ENCODE measurements around the gene RAB10.
"Not testable (repeated sequence)": the region's sequence is repeated elsewhere in the genome, so short reads cannot be mapped to it uniquely, and the experiment has no call there.

Gene RAB10

DNA sequence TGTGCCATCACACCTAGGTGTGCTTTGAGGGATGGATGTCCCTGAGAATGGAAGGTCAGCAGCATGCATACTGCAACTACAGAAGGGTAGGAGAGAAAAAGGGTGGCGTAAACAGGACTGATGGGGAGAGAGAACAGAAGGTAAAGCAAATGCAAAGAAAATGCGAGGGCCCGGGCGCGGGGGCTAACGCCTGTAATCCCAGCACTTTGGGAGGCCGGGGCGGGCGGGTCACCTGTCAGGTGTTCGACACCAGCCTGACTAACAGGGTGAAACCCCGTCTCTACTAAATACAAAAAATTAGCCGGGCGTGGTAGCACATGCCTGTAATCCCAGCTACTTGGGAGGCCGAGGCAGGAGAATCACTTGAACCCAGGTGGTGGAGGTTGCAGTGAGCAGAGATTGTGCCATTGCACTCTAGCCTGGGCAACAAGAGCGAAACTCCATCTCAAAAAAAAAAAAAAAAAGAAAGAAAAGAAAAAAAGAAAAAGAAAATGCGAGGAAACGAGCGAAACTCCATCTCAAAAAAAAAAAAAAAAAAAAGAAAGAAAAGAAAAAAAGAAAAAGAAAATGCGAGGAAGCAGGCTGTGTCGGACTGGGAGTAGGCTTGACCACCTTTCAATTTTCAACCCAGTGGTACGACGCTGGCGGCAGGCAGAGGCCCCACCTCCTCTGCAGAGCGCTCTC, 1.2 kb upstream of the RAB10 start:
- peak overlapping the region; percentile 96 for H3K4me3 Mint-ChIP-seq
- DNase-seq, result peak; percentile 32
- peaks cover 35% of the 10 kb centered on the region for H3K36me3 Mint-ChIP-seq (ENCODE audit: low read depth)
- H3K4me1 Mint-ChIP-seq (ENCODE audit: low read depth), result peaks cover 28% of the 10 kb centered on the region
- H3K9me3 Mint-ChIP-seq, H3K27me3 Mint-ChIP-seq: not testable (repeated sequence)
- H3K27ac Mint-ChIP-seq, result peak overlapping the region; percentile 96

DNA sequence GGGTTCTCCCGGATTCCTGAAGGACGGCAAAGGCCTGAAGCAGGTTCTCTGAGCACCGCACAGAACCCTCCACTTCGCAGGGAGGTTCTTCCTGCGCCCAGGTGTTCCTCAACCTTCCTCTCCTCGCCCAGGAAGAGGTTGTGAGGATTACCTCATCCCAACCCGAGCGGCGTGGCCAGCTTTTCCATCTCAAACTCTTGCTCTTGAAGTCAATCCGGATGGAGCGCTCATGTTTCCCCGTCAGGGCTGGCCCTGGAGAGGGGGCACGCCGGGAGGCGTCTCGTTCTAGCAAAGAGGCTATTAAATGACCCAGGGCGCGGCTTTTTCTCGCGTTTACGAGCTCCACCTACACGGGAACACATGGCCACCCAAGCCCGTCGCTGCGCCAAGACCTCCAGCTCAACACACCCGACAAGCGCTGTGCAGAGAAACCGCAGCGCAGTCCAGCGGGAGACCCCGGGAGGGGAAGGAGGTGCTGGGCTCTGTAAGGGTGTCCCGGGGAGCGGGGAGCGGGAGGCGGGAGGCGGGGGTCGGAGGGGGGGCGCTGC, 540 bp upstream of the RAB10 start:
- no peak for DNase-seq
- peak overlapping the region; percentile 96 for H3K27ac Mint-ChIP-seq
- peaks cover 41% of the 10 kb centered on the region for H3K36me3 Mint-ChIP-seq (ENCODE audit: low read depth)
- no peaks in the 10 kb centered on the region for H3K27me3 Mint-ChIP-seq
- peak overlapping the region; percentile 96 for H3K4me3 Mint-ChIP-seq
- no peaks in the 10 kb centered on the region for H3K9me3 Mint-ChIP-seq
- peaks cover 32% of the 10 kb centered on the region for H3K4me1 Mint-ChIP-seq (ENCODE audit: low read depth)

DNA sequence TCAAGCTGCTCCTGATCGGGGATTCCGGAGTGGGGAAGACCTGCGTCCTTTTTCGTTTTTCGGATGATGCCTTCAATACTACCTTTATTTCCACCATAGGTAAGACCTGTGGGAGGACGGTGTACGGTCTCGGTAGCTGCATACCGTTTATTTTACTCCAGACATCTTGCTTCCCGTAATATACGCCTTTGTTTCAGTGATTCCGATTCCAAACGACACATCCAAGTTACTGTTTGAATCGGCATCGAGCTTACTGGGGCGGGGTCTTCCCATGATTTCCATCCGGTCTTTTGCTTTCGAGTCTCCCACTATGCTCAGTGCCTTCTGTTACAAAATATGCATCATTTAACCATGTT, 731 bp downstream of the RAB10 start:
- no peak for DNase-seq
- H3K36me3 Mint-ChIP-seq (ENCODE audit: low read depth), result peaks cover 47% of the 10 kb centered on the region
- H3K27me3 Mint-ChIP-seq, result no peaks in the 10 kb centered on the region
- H3K9me3 Mint-ChIP-seq, result no peaks in the 10 kb centered on the region
- peak overlapping the region; percentile 98 for H3K27ac Mint-ChIP-seq
- peak overlapping the region; percentile 96 for H3K4me3 Mint-ChIP-seq
- peaks cover 34% of the 10 kb centered on the region for H3K4me1 Mint-ChIP-seq (ENCODE audit: low read depth)

DNA sequence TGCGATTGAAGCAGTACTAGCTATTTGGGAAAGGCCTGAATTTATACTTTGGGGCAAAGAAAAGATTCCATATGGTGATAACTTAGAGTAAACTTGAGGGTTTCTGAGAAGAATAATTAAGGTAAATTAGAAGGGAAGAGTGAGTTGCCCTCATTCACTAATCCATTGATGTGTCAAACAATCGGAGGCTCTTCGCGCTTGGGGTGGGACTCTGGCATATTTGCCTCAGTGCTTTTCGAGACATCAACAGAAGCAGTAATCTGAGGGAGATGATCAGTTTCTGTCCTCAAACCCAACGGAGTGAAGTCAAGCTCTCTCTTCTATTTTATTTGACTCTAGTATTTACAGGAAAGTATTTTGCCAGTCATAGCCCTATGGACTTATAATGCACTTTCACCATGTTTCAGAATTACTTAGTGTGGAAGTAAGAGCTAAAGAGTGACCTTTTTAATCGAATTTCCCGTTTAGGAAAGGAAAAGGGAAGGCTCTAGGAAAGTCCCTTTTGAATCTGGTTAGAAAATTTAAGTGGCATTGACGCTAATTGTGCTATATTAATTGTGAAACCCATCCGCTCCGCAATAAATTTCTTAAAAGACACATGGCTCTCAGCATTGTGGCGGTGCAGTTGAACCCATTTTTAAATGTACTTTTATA, 1.3 kb downstream of the RAB10 start:
- peaks cover 36% of the 10 kb centered on the region for H3K4me1 Mint-ChIP-seq (ENCODE audit: low read depth)
- peak overlapping the region; percentile 96 for H3K4me3 Mint-ChIP-seq
- H3K27ac Mint-ChIP-seq, result peak overlapping the region; percentile 98
- DNase-seq, result no peak
- H3K9me3 Mint-ChIP-seq, result no peaks in the 10 kb centered on the region
- peaks cover 53% of the 10 kb centered on the region for H3K36me3 Mint-ChIP-seq (ENCODE audit: low read depth)
- H3K27me3 Mint-ChIP-seq, result no peaks in the 10 kb centered on the region

DNA sequence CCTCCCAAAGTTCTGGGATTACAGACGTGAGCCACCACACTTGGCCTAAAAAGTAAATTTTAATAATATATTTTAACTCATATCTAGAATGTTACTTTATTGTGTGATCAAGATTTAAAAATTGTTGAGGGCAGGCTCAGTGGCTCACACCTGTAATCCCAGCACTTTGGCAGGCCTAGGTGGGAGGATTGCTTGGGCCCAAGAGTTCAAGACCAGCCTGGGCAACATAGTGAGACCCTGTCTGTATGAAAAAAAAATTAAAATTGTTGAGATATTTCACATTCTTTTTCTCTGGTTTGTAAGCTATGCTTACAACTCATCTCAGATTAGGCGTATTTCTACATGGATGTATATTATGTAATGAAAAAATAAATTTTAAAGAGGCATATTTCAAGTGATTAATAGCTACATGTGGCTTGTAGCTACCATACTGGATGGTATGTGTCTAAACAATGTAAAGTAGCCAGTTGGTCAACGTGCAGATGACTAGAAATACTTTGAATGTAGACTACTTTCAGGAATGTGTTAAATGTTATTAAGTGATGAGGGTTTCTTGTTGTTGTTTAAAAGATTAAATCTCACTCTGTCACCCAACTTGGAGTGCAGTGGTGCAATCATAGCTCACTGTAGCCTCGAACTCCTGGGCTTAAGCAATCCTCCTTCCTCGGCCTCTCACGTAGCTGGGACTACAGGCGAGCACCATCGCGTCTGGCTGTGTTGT, 5.9 kb downstream of the RAB10 start:
- H3K4me1 Mint-ChIP-seq (ENCODE audit: low read depth), result peaks cover 65% of the 10 kb centered on the region
- peaks cover 67% of the 10 kb centered on the region for H3K36me3 Mint-ChIP-seq (ENCODE audit: low read depth)
- no peaks in the 10 kb centered on the region for H3K27me3 Mint-ChIP-seq
- no peak overlapping the region for H3K4me3 Mint-ChIP-seq
- H3K9me3 Mint-ChIP-seq, result no peaks in the 10 kb centered on the region
- H3K27ac Mint-ChIP-seq, result no peak overlapping the region
- no peak for DNase-seq

DNA sequence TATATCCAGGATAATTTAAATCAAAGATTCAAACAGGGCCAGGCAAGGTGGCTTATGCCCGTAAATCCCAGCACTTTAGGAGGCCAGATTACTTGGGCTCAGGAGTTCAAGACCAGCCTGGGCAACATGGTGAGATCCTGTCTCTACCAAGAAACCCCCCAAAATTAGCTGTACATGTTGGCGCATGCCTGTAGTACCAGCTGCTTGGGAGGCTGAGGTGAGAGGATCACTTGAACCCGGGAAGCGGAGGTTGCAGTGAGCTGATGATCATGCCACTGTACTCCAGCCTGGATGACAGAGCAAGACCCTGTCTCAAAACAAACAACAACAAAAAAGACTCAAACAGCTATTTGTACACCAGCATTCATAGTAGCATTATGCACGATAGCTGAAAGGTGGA, 9.2 kb downstream of the RAB10 start:
- no peak for DNase-seq
- H3K9me3 Mint-ChIP-seq, result no peaks in the 10 kb centered on the region
- H3K27ac Mint-ChIP-seq, result no peak overlapping the region
- no peak overlapping the region for H3K4me3 Mint-ChIP-seq
- peaks cover 57% of the 10 kb centered on the region for H3K36me3 Mint-ChIP-seq (ENCODE audit: low read depth)
- no peaks in the 10 kb centered on the region for H3K27me3 Mint-ChIP-seq
- peaks cover 59% of the 10 kb centered on the region for H3K4me1 Mint-ChIP-seq (ENCODE audit: low read depth)

DNA sequence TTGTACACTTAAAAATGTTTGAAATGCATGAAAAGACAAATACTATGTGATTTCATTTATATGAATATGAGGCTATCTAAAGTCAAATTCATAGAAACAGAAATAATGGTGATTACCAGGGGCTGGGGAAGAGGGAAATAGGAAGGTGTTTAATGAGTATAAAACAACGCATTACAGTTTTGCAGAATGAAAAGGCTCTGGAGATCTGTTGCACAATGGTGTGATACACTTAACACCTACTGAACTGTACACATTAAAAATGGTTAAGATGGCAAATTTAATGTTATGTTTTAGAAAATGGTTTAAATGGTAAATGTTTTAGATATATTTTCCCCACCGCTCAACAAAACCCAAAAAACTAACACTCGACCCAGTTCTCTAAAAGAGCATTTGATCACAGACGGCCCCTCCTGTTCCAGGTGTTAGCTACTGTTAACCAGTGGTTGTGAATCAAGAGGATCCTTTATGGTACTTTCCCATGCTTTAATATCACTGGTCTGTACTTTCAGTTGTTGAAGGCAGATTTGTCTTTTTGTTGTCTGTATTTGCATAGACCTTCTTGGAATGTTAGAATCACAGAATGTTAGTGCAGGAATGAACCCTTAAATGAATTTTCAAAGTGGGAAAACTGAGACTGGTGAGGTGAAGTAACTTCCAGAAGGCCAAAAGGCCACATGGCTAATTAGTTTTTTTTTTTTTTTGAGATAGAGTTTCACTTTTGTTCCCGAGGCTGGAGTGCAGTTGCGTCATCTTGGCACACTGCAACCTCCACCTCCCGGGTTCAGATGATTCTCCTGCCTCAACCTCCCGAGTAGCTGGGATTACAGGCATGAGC, 10.2 kb downstream of the RAB10 start:
- Mint-ChIP-seq H3K4me3 (peak overlapping the region; percentile 26), H3K9me3 (no peaks in the 10 kb centered on the region), H3K36me3 (ENCODE audit: low read depth) (peaks cover 56% of the 10 kb centered on the region), H3K27ac (peak overlapping the region; percentile 70), H3K27me3 (no peaks in the 10 kb centered on the region), H3K4me1 (ENCODE audit: low read depth) (peaks cover 65% of the 10 kb centered on the region)
- DNase-seq, result no peak

DNA sequence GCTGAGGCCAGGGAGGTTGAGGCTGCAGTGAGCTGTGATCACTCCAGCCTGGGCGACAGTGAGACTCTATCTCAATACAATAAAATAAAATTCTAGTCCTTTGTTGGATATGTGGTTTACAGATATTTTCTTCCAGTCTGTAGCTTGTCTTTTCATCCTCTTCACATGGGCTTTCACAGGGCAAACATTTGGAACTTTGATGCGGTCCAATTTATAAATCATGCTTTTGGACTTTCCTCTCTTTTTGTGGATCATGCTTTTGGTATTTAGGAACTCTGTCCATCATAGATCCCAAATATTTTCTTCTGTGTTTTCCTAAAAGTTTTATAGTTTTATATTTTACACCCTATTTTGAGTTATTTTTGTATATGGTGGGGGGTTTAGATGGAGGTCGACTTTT, 14.9 kb downstream of the RAB10 start:
- peaks cover 65% of the 10 kb centered on the region for H3K36me3 Mint-ChIP-seq (ENCODE audit: low read depth)
- no peaks in the 10 kb centered on the region for H3K9me3 Mint-ChIP-seq
- H3K27me3 Mint-ChIP-seq, result no peaks in the 10 kb centered on the region
- peaks cover 73% of the 10 kb centered on the region for H3K4me1 Mint-ChIP-seq (ENCODE audit: low read depth)
- H3K4me3 Mint-ChIP-seq, result no peak overlapping the region
- DNase-seq, result no peak
- H3K27ac Mint-ChIP-seq, result peak overlapping the region; percentile 22

DNA sequence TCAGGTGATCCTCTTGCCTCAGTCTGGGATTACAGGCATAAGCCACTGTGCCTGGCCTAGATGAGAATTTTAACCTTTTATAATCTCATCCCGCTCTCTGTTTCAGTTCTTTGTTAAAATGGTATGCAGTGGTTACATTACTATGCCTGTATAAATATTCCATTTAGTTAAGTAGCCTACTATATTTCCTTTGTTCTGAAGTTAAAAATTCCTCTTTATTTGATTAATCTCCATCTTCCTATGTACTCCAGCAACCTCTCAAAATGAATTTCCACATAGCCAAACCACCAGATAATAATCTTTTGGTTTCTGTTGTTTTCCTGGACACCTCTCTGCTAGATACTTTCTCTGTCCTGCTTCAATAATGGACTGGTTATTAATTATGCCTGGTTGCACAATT, 15.8 kb downstream of the RAB10 start:
- Mint-ChIP-seq H3K27me3 (no peaks in the 10 kb centered on the region), H3K9me3 (no peaks in the 10 kb centered on the region), H3K27ac (peak overlapping the region; percentile 30), H3K4me3 (no peak overlapping the region), H3K4me1 (ENCODE audit: low read depth) (peaks cover 70% of the 10 kb centered on the region), H3K36me3 (ENCODE audit: low read depth) (peaks cover 64% of the 10 kb centered on the region)
- DNase-seq, result no peak

DNA sequence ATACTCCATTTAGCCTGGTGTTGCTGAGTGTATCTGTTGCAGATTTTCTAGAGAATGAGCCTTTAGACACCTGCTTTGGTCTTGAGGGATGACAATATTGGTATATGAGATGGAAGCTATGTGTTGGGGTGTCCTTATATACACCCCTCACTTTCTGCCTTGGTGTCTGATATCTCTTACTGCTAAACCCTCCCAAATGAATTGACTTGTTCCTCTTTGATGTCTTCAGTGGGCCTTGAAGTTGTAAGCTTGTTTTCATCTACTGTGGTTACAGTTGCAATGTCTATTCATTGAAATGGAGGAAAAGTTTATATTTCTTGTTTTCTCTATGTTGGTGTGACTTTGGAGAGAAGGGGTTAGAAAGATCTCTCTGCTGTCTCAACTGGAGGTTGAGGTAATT, 18.9 kb downstream of the RAB10 start:
- no peaks in the 10 kb centered on the region for H3K9me3 Mint-ChIP-seq
- DNase-seq, result no peak
- H3K36me3 Mint-ChIP-seq (ENCODE audit: low read depth), result peaks cover 59% of the 10 kb centered on the region
- peak overlapping the region; percentile 49 for H3K27ac Mint-ChIP-seq
- peaks cover 80% of the 10 kb centered on the region for H3K4me1 Mint-ChIP-seq (ENCODE audit: low read depth)
- no peaks in the 10 kb centered on the region for H3K27me3 Mint-ChIP-seq
- H3K4me3 Mint-ChIP-seq, result no peak overlapping the region

DNA sequence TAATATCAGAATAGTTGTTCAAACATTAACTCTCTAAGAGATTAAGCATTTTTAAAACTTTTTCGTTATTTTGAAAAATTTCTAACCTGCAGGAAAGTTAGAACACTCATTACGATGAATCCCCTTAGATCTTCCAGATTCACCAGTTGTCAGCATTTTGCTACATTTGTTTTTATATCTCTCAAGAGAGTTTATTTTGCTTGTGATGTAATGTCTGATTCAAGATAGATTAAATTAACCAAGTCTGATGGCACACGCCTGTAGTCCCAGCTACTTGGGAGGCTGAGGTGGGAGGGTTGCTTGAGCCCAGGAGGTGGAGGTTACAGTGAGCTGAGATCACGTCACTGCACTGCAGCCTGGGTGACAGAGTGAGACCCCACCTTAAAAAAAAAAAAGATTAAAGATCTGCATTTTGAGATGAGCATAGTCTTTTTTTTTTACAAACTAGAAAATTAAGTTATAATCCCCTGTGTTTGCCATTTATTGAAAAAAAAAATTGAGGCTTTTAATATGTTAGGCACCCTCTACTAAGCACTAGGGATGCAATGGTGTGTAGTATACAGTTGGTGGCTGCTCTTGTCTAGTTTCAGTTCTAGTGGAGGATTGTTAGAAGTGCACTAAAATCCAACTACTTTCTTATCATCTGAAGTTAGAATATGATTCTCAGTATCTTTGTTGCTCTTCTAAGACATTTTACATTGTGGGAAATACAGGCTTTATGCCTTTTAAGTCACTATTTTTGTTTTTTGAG, 20.9 kb downstream of the RAB10 start:
- H3K4me3 Mint-ChIP-seq, result no peak overlapping the region
- H3K4me1 Mint-ChIP-seq (ENCODE audit: low read depth), result peaks cover 80% of the 10 kb centered on the region
- peaks cover 53% of the 10 kb centered on the region for H3K36me3 Mint-ChIP-seq (ENCODE audit: low read depth)
- H3K27ac Mint-ChIP-seq, result no peak overlapping the region
- H3K27me3 Mint-ChIP-seq, result no peaks in the 10 kb centered on the region
- no peaks in the 10 kb centered on the region for H3K9me3 Mint-ChIP-seq
- no peak for DNase-seq

DNA sequence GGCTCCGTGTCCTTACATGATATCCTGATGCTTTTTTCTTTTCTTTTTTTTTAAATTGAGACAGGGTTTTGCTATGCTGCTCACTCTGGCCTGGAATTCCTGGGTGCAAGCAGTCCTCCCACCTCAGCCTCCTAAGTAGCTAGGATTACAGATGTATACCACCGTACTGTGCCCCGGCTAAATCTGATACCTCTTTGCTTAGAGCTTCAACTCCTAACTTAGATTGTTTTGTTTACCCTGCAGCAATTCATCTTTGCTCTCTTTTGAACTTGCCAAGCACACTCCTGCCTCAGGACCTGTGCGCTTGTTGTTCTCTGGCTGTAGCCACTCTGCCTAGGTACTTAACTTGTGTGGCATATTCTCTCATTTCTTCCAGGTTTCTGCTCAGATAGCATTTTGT, 24.5 kb downstream of the RAB10 start:
- H3K4me1 Mint-ChIP-seq (ENCODE audit: low read depth), result peaks cover 61% of the 10 kb centered on the region
- H3K9me3 Mint-ChIP-seq, result no peaks in the 10 kb centered on the region
- peaks cover 47% of the 10 kb centered on the region for H3K36me3 Mint-ChIP-seq (ENCODE audit: low read depth)
- H3K27me3 Mint-ChIP-seq, result no peaks in the 10 kb centered on the region
- H3K4me3 Mint-ChIP-seq, result no peak overlapping the region
- H3K27ac Mint-ChIP-seq, result peak overlapping the region; percentile 24
- DNase-seq, result no peak

DNA sequence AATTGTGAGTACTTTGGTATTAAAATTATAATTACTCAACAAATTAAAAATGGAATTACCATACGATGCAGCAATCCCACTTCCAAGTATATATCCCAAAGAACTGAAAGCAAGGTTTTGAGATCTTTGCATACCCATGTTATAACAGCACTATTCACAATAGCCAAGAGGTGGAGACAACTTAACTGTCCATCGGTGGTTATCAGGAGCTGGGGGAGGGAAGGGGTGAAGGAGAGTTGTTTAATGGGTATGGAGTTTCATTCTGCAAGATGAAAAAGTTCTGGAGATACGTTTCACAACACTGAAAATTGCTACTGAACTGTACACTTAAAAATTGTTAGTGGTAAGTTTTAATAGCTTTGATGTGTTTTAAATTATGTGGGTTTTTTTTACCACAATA, 25.7 kb downstream of the RAB10 start:
- H3K27me3 Mint-ChIP-seq, result no peaks in the 10 kb centered on the region
- H3K9me3 Mint-ChIP-seq, result no peaks in the 10 kb centered on the region
- H3K4me1 Mint-ChIP-seq (ENCODE audit: low read depth), result peaks cover 58% of the 10 kb centered on the region
- no peak overlapping the region for H3K4me3 Mint-ChIP-seq
- H3K27ac Mint-ChIP-seq, result no peak overlapping the region
- peaks cover 54% of the 10 kb centered on the region for H3K36me3 Mint-ChIP-seq (ENCODE audit: low read depth)
- no peak for DNase-seq

DNA sequence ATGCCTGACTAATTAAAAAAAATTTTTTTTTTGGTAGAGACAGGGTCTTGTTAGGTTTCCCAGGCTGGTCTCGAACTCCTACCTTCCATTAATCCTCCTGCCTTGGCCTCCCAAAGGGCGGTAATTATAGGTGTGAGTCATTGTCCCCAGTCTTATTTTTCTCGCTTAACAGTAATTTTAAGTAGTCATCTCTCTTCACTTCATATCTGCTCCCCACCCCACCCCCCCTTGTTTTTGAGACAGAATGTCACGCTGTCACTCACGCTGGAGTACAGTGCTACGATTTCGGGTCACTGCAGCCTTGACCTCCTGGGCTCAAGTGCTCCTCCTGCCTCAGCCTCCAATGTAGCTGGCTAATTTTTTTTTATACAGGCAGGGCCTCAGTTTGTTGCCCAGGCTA, 27.7 kb downstream of the RAB10 start:
- Mint-ChIP-seq H3K4me1 (ENCODE audit: low read depth) (peaks cover 56% of the 10 kb centered on the region), H3K9me3 (no peaks in the 10 kb centered on the region), H3K4me3 (no peak overlapping the region), H3K27me3 (no peaks in the 10 kb centered on the region), H3K27ac (peak overlapping the region; percentile 68), H3K36me3 (ENCODE audit: low read depth) (peaks cover 64% of the 10 kb centered on the region)
- DNase-seq, result no peak
